ENCODE data around the gene MAPK8.

GRCh38 chr10:48335788-48336187 lies 29.3 kb downstream of the MAPK8 start:
- TF ChIP-seq, protein P1, sequence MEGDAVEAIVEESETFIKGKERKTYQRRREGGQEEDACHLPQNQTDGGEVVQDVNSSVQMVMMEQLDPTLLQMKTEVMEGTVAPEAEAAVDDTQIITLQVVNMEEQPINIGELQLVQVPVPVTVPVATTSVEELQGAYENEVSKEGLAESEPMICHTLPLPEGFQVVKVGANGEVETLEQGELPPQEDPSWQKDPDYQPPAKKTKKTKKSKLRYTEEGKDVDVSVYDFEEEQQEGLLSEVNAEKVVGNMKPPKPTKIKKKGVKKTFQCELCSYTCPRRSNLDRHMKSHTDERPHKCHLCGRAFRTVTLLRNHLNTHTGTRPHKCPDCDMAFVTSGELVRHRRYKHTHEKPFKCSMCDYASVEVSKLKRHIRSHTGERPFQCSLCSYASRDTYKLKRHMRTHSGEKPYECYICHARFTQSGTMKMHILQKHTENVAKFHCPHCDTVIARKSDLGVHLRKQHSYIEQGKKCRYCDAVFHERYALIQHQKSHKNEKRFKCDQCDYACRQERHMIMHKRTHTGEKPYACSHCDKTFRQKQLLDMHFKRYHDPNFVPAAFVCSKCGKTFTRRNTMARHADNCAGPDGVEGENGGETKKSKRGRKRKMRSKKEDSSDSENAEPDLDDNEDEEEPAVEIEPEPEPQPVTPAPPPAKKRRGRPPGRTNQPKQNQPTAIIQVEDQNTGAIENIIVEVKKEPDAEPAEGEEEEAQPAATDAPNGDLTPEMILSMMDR (IDR thresholded peaks at IDR 0.05; ENCODE audit: low read length) = no peak
- no peak for TF ChIP-seq EZH2phosphoT487 (IDR thresholded peaks at IDR 0.05; ENCODE audit: low read length)

Measured in MM.1S (cell line).